Measurements from ENCODE around the gene SMYD3.

SMYD3 gene

GRCh38 chr1:246503341-246503740, 3.7 kb downstream of the SMYD3 start:
- TF ChIP-seq SIN3A (IDR thresholded peaks at IDR 0.05; ENCODE audit: borderline replicate concordance, insufficient read depth, low read length) (no peak), FOXP2 (optimal IDR thresholded peaks at IDR 0.05; ENCODE audit: borderline replicate concordance, extremely low read depth, extremely low read length, insufficient read depth) (no peak), POLR2AphosphoS5 (IDR thresholded peaks at IDR 0.05; ENCODE audit: low read depth, low read length) (no peak), REST (IDR thresholded peaks at IDR 0.05; ENCODE audit: insufficient read depth in 1 of 2, low read depth in 2 of 2, low read length in 2 of 2) (no peak)

GRCh38 chr1:246497331-246497915, 9.7 kb downstream of the SMYD3 start:
- TF ChIP-seq FOXP2 (optimal IDR thresholded peaks at IDR 0.05; ENCODE audit: borderline replicate concordance, extremely low read depth, extremely low read length, insufficient read depth) = no peak
- TF ChIP-seq SIN3A (IDR thresholded peaks at IDR 0.05; ENCODE audit: borderline replicate concordance, insufficient read depth, low read length) = no peak
- no peak for TF ChIP-seq POLR2AphosphoS5 (IDR thresholded peaks at IDR 0.05; ENCODE audit: low read depth, low read length)
- no peak for TF ChIP-seq TAF1 (IDR thresholded peaks at IDR 0.05; ENCODE audit: borderline replicate concordance, insufficient read depth, low read length)
- TF ChIP-seq REST (IDR thresholded peaks at IDR 0.05; ENCODE audit: insufficient read depth in 1 of 2, low read depth in 2 of 2, low read length in 2 of 2) = no peak

- TF ChIP-seq SIN3A (IDR thresholded peaks at IDR 0.05; ENCODE audit: borderline replicate concordance, insufficient read depth, low read length) = no peak
- TF ChIP-seq FOXP2 (optimal IDR thresholded peaks at IDR 0.05; ENCODE audit: borderline replicate concordance, extremely low read depth, extremely low read length, insufficient read depth) = no peak
- no peak for TF ChIP-seq REST (IDR thresholded peaks at IDR 0.05; ENCODE audit: insufficient read depth in 1 of 2, low read depth in 2 of 2, low read length in 2 of 2)
- TF ChIP-seq TAF1 (IDR thresholded peaks at IDR 0.05; ENCODE audit: borderline replicate concordance, insufficient read depth, low read length) = no peak
- TF ChIP-seq POLR2AphosphoS5 (IDR thresholded peaks at IDR 0.05; ENCODE audit: low read depth, low read length) = no peak
These were observed 14.4 kb downstream of the SMYD3 start for GRCh38 chr1:246492611-246493245.

- TF ChIP-seq FOXP2 (optimal IDR thresholded peaks at IDR 0.05; ENCODE audit: borderline replicate concordance, extremely low read depth, extremely low read length, insufficient read depth) (no peak), SIN3A (IDR thresholded peaks at IDR 0.05; ENCODE audit: borderline replicate concordance, insufficient read depth, low read length) (no peak), TAF1 (IDR thresholded peaks at IDR 0.05; ENCODE audit: borderline replicate concordance, insufficient read depth, low read length) (no peak), REST (IDR thresholded peaks at IDR 0.05; ENCODE audit: insufficient read depth in 1 of 2, low read depth in 2 of 2, low read length in 2 of 2) (no peak), POLR2AphosphoS5 (IDR thresholded peaks at IDR 0.05; ENCODE audit: low read depth, low read length) (no peak)
These were observed 15.5 kb downstream of the SMYD3 start for GRCh38 chr1:246491551-246492053.
